PFSK-1 (cell line): ENCODE measurements around the gene S100A13.

Source experiments
- FOXP2 ChIP-seq: optimal IDR thresholded peaks from 2 replicates; pipeline ENCODE3; 2011; ENCODE audit warnings: borderline replicate concordance, control low read depth, inconsistent platforms; ENCODE audit not compliant: insufficient read depth; ENCODE audit errors: extremely low read length, extremely low read depth
- POLR2AphosphoS5 ChIP-seq: IDR thresholded peaks from 2 replicates; pipeline ENCODE4 v1.6.1; 2012; ENCODE audit warnings: low read depth, mild to moderate bottlenecking, control low read depth, low read length, moderate library complexity
- REST ChIP-seq, 2 experiments: IDR thresholded peaks; 2 replicates each; pipeline versions ENCODE4 v1.6.1 to v1.8.0; 2011 to 2012; ENCODE audit warnings: low read depth in 2 of 2, low read length in 2 of 2, control low read depth in 1 of 2, inconsistent platforms in 1 of 2, mild to moderate bottlenecking in 1 of 2, moderate library complexity in 1 of 2; ENCODE audit not compliant: insufficient read depth in 1 of 2
- SIN3A ChIP-seq: IDR thresholded peaks from 2 replicates; pipeline ENCODE4 v1.6.1; 2012; ENCODE audit warnings: mild to moderate bottlenecking, low read length, moderate library complexity, borderline replicate concordance; ENCODE audit not compliant: insufficient read depth
- TAF1 ChIP-seq: IDR thresholded peaks from 2 replicates; pipeline ENCODE4 v1.6.1; 2012; ENCODE audit warnings: low read length, control low read depth, borderline replicate concordance; ENCODE audit not compliant: insufficient read depth

DNA sequence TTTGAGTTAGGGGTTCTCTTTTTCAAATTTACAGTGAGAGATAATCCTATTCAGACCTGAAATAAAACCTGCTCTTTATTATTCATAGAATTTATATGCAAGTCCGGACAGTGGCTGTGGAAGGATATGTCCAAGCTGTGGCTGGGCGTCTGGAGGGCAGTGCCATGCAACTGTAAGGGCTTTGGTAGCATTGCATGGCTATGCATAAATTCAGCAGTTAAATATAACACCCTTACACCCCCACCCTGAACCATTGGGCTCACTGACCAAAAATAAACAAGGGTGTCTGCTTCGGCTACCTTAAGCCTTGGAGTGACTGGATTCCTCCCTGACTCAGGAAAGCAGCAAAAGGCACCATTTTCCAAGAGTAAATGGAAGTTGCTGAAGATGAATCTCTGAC lies 12.0 kb upstream of the S100A13 start:
- TF ChIP-seq FOXP2 (no peak), POLR2AphosphoS5 (no peak), TAF1 (no peak), REST (IDR thresholded peaks at IDR 0.05; ENCODE audit: insufficient read depth in 1 of 2, low read depth in 2 of 2, low read length in 2 of 2) (no peak), SIN3A (no peak)
